ENCODE data around the gene TM7SF2.
"Not testable (repeated sequence)": the region's sequence is repeated elsewhere in the genome, so short reads cannot be mapped to it uniquely, and the experiment has no call there.

The TM7SF2 gene

GRCh38 chr11:65131417-65131776 lies 19.7 kb downstream of the TM7SF2 start:
- no peak for DNase-seq

- DNase-seq: no peak
Observed at GRCh38 chr11:65131895-65132237, 20.2 kb downstream of the TM7SF2 start.

GRCh38 chr11:65132238-65132987 lies 20.7 kb downstream of the TM7SF2 start:
- DNase-seq: no peak

- no peak for DNase-seq
Observed at GRCh38 chr11:65132988-65133700, 21.5 kb downstream of the TM7SF2 start.

- DNase-seq: no peak
Observed at GRCh38 chr11:65133724-65134123, 22.1 kb downstream of the TM7SF2 start.

GRCh38 chr11:65134240-65134951 lies 22.7 kb downstream of the TM7SF2 start, which contains the start of gene SYVN1:
TSS of gene SYVN1 (minus strand) at chr11:65134519. CDS start at chr11:65133601, 918 bp downstream.
- peak; percentile 87 for DNase-seq

GRCh38 chr11:65134952-65135632 lies 23.4 kb downstream of the TM7SF2 start:
- DNase-seq: peak; percentile 96

GRCh38 chr11:65135633-65136145 lies 24.0 kb downstream of the TM7SF2 start:
- no peak for DNase-seq

GRCh38 chr11:65136515-65137096 lies 24.9 kb downstream of the TM7SF2 start:
- no peak for DNase-seq

GRCh38 chr11:65141896-65142494 lies 30.3 kb downstream of the TM7SF2 start:
- DNase-seq: no peak

GRCh38 chr11:65147352-65148075 lies 35.8 kb downstream of the TM7SF2 start:
- no peak for DNase-seq

GRCh38 chr11:65148657-65149056 lies 37.0 kb downstream of the TM7SF2 start:
- no peak for DNase-seq

GRCh38 chr11:65150131-65150508 lies 38.4 kb downstream of the TM7SF2 start:
- DNase-seq: not testable (repeated sequence)

- DNase-seq: peak; percentile 36
Observed at GRCh38 chr11:65150509-65151299, 39.0 kb downstream of the TM7SF2 start.

GRCh38 chr11:65151331-65151899 lies 39.7 kb downstream of the TM7SF2 start:
- no peak for DNase-seq

- no peak for DNase-seq
Observed at GRCh38 chr11:65152122-65152521, 40.5 kb downstream of the TM7SF2 start.

- no peak for DNase-seq
Observed at GRCh38 chr11:65156256-65156655, 44.6 kb downstream of the TM7SF2 start.

GRCh38 chr11:65156926-65157325 lies 45.3 kb downstream of the TM7SF2 start:
- DNase-seq: no peak

GRCh38 chr11:65157336-65157735 lies 45.7 kb downstream of the TM7SF2 start:
- DNase-seq: no peak

GRCh38 chr11:65159012-65159411 lies 47.3 kb downstream of the TM7SF2 start:
- no peak for DNase-seq
